GM19463 (cell line): ENCODE results near the gene TRPM2.

Experiments
- ATAC-seq: cut with Tn5 transposase; IDR thresholded peaks from one replicate; pipeline ENCODE4 v1.9.1; 2021; ENCODE audit warnings: mild to moderate bottlenecking, moderate library complexity; ENCODE audit not compliant: unreplicated experiment

TRPM2 gene

DNA sequence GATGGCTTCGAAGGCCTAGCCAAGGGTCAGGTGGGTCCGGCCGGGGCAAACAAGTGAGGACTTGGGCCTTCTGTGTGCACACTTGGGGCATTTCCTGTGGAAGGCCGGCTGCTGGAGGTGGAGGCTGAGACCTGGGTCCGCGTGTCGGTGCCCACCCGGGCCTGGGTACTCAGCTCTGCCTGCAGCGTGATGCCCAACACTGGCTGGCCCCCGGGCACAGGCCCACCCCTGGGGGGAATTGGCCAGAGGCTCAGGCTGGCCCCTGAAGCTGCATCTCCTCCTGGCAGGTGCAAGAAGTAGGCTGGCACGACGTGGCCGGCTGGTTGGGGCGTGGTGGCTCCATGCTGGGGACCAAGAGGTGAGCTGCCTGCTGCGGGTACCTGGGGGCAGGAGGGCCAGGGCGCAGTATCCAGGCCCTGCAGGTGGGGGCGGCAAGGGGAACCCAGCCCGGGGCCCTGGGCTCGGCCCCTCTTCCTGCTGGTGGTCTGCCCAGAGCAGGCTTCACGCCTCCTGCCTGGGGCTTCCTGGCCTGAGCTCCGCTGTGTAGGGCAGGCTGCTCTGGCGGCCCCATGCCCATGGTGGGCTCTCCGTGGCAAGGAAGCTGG lies 31.5 kb upstream of the TRPM2 start:
- no peak for ATAC-seq

DNA sequence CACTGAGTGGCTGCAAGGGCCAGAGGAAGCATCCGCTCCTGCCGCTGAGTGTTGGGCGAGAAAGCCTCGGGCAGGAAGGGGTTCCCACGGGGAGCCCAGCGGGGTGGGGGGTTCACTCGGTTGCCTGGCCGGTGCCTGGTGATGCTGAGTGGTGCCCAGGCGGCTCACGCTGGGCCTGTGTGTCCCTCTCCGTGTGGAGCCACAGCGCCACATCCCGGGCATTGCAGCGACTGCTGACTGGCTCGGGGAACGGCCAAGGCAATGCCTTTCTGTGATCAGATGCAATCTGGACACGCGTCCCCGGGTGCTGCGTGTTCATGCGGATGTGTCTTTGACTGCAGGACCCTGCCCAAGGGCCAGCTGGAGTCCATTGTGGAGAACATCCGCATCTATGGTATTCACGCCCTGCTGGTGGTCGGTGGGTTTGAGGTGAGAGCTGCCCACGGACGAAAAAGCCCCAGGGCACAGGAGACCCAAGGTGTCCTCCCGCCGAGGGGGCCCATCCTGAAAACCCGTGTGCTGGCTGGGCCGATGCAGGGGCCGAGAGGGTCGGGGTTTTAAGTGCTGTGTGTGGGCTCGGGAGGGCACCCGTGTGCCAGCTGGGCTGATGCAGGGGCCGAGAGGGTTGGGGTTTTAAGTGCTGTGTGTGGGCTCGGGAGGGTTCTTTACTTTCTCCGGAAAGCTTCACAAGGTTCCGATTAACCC lies 30.6 kb upstream of the TRPM2 start:
- no peak for ATAC-seq

DNA sequence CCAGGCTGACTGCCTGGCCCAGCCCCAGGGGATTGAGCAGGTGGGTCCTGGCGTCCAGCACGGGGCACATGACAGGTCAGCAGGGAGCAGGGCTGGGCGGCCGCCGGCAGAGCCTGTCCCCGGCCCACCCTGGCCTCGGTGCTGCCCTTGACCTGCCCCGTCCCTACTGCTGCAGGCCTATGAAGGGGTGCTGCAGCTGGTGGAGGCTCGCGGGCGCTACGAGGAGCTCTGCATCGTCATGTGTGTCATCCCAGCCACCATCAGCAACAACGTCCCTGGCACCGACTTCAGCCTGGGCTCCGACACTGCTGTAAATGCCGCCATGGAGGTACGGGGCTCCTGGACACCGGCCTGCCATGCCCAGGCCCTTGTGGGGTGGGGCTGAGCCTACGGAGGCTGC lies 29.8 kb upstream of the TRPM2 start:
- ATAC-seq = no peak

DNA sequence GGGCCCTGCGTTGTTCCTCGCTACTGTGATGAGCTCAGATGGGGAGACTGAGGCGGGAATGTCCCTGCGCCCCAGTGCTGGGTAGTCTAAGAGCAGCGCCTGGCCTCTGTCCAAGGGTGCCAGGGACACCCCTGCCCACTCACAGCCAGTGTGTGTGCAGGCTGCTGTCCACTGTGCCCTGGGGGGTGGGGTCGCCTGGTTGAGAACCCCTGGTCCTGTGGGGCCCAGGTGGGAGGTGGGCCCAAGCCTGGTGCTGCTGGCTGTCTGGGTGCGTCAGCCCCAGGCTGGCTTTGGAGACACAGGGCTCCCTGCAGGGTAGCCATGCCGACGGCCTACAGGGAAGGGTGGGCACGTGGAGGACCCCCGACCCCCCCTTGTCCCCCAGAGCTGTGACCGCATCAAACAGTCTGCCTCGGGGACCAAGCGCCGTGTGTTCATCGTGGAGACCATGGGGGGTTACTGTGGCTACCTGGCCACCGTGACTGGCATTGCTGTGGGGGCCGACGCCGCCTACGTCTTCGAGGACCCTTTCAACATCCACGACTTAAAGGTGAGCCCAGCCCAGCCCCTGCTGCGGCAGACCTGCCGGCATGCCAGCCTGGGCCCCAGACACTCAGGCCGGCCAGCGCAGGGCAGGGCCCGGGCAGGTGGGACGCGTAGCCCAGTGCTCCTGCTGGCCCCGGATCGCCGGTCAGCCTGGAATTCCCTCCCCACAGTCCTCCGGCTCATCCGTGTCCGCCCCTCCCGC lies 29.1 kb upstream of the TRPM2 start:
- no peak for ATAC-seq

DNA sequence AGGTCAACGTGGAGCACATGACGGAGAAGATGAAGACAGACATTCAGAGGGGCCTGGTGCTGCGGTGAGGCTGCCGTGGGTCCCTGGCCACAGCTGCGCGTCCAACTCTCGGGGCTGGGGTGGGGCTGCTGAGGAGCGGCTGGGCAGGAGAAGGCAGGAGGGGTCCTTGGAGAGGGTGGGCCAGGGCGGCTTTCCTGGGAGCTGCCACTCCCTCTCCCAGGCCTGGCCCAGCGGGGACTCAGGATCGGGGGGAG lies 28.6 kb upstream of the TRPM2 start:
- ATAC-seq = no peak

DNA sequence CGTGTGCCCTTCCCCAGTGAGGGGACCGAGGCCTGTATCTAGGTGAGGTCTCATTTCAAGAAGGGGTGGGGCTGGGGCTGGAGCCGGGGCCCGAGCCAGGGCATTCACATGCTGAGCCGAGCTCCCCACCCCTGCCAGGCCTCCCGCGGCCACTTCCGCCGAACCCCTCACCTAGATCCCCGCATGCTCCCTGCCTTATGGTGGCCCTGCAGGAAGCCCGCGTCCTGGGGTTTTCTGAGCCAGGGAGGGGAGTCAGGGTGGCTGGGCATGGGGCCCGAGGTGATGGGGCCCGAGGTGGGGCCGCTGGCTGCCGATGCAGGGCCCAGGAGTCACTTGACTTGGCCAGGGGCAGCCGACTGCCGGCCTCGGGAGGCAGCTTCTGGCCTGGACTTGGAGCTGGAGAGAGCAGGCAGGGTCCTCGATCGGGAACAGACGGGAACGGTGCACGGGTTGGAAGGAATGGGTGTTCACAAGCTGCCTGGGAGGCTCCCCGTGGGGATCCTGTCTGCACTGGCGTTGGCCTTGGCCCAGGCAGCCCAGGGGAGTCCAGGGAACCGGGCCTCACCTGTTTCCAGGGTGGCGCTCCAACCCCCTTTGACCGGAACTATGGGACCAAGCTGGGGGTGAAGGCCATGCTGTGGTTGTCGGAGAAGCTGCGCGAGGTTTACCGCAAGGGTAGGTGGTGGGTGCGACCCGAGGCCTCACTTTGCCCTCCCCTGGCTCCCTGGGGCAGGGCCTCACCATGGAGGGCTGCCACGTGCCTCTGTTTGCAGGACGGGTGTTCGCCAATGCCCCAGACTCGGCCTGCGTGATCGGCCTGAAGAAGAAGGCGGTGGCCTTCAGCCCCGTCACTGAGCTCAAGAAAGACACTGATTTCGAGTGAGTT lies 27.8 kb upstream of the TRPM2 start:
- ATAC-seq = no peak

DNA sequence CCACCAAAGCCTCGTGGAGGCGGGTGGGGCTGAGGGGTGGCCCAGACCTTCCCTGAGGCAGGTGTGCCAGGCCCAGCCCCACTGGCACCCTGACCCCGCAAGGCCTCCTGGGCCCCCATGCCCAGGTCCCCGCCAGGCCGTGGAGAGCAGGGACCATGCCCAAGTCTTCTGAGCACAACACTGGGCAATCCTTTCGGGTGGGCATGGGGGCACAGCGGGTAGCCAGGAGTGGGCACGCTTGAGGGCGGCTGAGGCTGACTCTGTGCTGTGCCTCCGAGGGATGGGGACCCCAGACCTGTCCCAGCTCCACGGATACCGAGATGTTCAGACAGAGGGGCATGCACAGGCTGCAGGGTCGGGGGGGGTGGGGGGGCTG lies 27.2 kb upstream of the TRPM2 start:
- no peak for ATAC-seq

DNA sequence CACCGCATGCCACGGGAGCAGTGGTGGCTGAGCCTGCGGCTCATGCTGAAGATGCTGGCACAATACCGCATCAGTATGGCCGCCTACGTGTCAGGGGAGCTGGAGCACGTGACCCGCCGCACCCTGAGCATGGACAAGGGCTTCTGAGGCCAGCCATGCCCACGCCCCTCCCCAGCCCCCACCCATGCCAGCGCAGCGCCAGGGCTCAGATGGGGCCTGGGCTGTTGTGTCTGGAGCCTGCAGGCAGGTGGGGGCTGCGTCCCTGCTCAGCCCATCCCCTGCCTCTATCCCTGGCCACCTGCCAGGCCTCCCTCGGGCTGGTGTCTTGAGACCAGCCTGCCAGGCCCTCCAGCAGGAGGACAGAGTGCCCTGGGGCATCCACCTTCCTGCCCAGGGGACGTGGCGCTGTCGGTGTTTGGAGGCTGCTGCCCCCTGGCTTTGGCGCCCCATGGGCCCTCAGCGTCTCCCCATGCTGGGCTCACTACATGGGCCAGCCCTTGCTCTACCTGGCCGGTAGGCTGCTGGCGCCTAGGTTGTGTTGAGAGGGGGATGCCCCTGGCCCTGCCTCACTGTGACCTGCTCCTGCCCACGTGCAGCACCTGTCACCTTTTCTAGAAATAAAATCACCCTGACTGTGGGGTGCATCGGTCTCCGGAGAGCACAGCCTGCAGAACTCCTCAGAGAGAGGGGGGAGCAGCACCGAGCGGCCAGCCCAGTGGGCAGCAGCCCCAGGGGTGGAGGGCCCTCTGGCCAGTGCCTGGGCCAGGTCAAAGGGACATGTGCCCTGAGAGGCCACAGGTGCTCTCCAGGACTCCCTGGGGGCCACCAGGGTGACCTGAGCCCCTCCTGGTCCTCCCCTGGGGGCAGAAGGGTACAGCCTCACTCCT lies 26.5 kb upstream of the TRPM2 start:
- no peak for ATAC-seq

DNA sequence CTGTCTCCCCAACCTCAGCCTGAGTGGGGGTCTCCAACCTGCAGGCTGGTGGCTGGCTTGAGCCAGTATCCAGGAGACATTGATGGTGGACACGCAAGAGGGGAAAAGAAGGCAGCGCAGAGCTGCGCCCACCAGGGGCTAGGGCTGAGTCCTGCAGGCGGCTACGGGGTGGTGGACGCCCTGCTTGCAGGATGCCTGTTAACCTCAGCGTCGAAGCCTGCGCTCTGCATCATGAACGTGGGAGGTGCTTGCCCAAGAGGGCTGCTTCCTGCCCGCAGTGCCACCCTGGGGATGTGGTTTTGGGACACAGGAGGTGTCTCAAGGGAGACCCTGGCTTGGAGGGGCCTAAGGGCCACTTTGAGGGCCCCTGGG lies 25.8 kb upstream of the TRPM2 start:
- ATAC-seq = no peak

DNA sequence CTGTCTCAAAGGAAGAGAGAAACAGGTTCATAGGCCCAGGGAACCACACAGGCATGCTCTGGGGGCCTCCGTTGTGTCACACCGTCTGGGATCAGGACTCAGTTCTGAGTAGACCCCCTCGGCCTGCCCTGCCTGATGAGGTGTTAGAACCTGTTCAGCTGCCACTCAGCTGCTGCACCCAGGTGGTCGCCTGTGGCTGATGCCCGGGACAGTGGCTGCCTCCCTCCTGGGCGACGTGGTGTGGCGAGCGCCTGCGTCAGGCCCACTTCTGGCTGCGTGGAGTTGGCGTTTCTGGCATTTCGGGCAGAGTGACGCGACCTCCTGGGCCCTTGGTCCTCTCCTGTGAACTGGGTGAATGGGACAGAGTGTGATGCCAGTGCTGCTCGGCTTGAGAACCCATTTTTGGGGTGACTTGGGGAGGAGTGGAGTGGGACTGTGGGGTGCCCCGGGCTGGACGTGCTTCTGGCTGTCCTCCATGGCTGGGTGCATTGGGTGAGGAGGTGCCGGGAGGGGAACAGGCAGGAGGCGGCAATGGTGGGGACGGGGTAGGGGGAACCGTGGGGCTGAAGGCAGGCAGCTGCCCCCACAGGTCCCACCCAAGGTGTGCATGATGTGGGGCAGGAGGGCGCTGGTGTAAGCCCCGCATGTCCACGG lies 25.1 kb upstream of the TRPM2 start:
- no peak for ATAC-seq

DNA sequence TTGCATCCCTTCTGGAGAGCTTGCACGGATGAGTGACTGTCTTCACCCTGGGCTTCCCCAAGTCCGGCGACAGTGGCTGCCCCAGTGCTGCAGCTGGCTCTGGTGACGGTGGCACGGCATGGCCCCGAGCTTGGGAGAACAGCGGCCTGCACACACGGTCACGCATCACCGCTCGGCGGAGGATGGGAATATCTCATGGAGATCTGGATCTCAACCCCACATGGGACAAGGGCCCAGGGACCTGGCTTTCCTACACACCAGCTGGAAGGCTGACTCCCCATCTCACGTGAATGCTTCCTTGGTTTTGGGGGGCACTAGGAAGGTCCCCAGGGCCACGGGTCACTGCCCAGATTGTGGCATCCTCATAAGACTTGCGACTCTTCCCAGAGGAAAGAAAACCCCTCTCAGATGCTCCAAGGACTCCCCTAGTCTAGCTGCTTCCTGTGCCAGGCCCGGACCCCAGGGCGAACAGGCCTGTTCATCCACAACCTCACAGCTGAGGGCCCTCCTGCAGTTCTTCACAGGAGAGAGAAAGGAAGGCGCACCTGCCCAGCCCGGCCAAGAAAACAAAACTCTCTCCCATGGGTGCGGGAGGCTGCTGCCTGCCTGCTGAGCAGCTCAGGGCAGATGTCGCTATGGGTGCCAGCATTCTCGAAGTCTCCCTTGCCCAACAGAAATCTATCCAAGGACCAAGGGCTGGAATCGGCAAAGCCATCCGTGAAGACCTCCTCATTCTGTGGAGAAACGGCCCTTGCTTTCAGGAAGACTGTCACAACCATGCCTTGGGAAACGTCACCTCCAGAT lies 24.1 kb upstream of the TRPM2 start:
- no peak for ATAC-seq

DNA sequence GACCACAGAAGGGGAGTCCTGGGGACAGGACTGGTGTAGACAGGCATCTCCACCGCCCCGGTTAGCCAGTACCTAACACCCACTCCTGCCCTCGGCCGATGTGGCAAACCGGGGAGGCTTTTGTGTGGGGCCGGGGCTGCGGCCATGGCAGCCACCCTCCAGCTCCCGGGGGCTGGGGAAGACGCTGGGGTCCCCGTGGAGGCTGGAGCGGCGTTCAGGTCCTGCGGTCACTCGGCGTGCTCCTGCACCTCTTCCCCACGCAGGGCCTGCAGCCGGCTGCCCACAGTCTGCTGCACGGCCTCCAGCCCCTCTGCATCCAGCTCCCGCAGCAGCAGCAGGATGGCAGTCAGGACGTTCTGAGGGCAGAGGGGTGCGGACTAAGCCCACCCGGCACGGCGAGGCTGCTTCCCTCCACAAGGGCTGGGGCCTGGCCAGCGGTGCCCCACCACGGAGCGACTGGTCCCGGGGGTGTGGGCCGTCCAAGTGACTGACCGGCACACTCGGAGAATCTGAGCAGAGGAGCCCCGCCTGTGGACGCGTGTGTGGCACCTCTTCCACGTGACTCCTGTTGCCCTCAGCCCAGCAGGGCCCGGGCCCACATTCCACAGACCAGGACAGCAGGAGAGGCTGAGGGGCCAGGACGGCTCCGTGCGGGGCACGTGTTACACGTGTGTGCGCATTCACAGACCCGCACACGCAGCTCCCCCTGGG lies 23.3 kb upstream of the TRPM2 start:
- no peak for ATAC-seq

DNA sequence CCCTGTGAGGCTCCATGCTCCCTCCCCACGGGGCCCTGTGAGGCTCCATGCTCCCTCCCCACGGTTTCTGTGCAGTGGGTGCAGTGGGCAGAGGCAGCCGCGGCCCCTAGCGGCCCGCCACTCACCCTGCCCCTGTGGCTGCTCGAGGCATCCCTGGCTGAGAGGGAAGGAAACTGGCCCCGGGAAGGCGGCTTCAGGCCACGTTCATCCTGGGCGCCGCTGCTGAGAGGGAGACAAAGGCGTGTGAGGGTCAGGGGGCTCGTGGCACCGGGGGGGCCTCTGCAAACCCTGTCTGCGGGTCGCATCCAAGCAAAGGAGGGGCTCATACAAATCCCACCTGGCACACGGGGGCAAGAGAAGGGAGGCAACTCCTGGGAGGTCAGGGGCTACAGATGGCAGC lies 22.7 kb upstream of the TRPM2 start:
- ATAC-seq = no peak

DNA sequence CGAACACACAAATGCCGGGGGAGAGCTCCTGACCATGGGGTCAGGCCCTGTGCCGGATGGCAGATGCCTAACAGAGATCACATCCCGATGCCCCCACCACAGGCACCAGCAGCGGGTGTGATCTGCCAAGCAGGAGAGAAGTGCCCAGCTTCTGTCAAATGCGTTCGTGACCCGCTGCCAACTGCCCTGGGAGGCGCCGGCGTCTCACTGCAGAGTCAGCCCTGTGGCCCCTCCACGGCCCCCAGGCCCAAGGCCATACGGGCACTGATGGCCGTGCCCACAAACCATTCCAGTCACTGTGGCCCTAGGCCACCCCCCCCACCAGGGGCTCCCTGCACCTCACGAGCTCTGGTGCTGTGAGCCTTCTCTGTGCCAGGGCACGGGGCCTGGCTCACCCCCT lies 22.2 kb upstream of the TRPM2 start:
- ATAC-seq = no peak

DNA sequence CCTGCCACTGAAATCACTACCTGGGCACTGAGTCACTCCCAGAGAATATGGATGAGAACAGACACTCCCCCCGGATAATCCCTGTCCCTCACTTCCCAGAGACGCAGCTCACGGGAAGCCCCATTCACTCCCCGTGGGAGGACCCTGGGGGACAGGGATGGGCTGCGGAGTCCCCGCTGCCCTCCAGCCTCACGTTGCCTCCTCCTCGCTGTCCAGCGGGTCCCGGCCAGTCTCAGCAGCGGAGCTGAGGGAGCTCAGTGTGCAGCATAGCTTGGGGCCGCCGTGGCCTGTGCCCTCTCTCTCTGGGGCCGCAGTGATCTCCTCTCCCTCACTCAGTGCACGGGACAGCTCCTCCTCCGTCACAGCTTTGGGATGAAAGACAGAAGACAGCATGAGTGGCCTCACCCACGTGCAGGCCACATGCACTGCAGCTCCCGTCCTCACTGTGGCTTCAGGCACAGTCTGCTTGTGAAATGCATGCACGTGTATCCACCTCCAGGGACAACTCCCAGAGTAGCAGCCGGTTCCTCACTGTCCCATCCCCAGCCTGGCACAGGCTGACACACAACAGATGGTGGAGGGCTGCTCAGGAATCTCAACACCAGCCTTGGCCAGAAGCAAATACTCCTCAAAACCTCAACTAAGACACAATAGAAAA lies 21.6 kb upstream of the TRPM2 start:
- ATAC-seq = no peak

DNA sequence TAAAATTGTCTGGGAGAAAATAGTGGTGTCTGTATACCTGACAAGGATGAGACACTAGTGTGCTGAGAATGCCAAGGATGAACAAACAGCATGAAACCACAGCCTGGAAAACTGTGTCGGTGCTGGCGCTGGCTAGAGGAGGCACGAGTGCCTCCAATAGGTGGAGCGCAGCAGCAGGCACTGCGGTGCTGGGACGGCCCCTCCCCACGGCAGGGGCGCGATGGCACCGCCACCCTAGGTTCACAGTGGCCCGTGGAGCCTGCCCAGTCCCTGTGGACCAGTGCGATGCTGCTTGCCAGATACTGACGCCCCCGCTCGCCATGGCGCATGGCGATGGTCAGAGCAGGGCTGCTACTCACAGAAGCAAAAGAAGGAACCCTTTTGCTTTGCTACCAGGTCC lies 21.0 kb upstream of the TRPM2 start:
- no peak for ATAC-seq

DNA sequence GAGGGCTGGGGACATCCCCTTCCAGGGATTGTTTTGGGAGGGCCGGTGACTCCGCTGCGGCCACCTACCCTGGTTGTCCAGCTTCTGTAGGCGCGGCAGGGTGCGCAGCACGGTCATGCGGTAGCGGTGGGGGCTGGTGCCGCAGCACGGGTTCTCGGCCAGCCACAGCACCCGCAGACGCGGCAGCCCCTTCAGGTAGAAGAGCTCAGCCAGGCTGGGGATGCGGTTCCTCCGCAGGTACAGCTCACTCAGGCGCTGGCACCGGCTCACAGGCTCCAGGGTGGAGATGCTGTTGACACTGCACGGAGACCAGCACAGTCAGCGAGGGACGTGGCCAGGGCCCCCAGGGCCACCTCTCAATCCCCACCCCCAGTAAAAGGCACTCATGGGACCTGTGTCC lies 20.5 kb upstream of the TRPM2 start:
- ATAC-seq = no peak
